GM21367 (cell line): ENCODE results near the gene SOX30.

ENCODE experiments used
- ATAC-seq: cut with Tn5 transposase; IDR thresholded peaks from one replicate; pipeline ENCODE4 v1.9.1; 2021; ENCODE audit not compliant: unreplicated experiment

The SOX30 gene

GRCh38 chr5:157665467-157666070 lies 13.3 kb upstream of the SOX30 start:
- ATAC-seq: no peak

- ATAC-seq: no peak
Observed at GRCh38 chr5:157659868-157660660, 7.8 kb upstream of the SOX30 start.

- ATAC-seq: no peak
Observed at GRCh38 chr5:157658893-157659292, 6.7 kb upstream of the SOX30 start.

- ATAC-seq: no peak
Observed at GRCh38 chr5:157657516-157657915, 5.3 kb upstream of the SOX30 start.

GRCh38 chr5:157651623-157652376 lies 438 bp downstream of the SOX30 start:
- peak; percentile 78 for ATAC-seq

GRCh38 chr5:157650991-157651611 lies 1.1 kb downstream of the SOX30 start:
- ATAC-seq: no peak

GRCh38 chr5:157649101-157649500 lies 3.1 kb downstream of the SOX30 start:
- no peak for ATAC-seq

GRCh38 chr5:157648275-157648990 lies 3.8 kb downstream of the SOX30 start:
- ATAC-seq: no peak

- ATAC-seq: no peak
Observed at GRCh38 chr5:157640406-157641066, 11.7 kb downstream of the SOX30 start.

GRCh38 chr5:157630341-157630740 lies 21.9 kb downstream of the SOX30 start:
- ATAC-seq: no peak

GRCh38 chr5:157626831-157627230 lies 25.4 kb downstream of the SOX30 start:
- no peak for ATAC-seq

- ATAC-seq: no peak
Observed at GRCh38 chr5:157624144-157624543, 28.1 kb downstream of the SOX30 start.

GRCh38 chr5:157620776-157621175 lies 31.5 kb downstream of the SOX30 start:
- no peak for ATAC-seq

GRCh38 chr5:157618191-157618765 lies 34.0 kb downstream of the SOX30 start:
- ATAC-seq: no peak

- ATAC-seq: no peak
Observed at GRCh38 chr5:157616785-157617184, 35.5 kb downstream of the SOX30 start.

GRCh38 chr5:157613385-157614245 lies 38.6 kb downstream of the SOX30 start:
- ATAC-seq: no peak

- ATAC-seq: no peak
Observed at GRCh38 chr5:157612581-157612980, 39.7 kb downstream of the SOX30 start.

- ATAC-seq: no peak
Observed at GRCh38 chr5:157611571-157612476, 40.4 kb downstream of the SOX30 start.
